ENCODE data around the gene HDGFL3.

DNA sequence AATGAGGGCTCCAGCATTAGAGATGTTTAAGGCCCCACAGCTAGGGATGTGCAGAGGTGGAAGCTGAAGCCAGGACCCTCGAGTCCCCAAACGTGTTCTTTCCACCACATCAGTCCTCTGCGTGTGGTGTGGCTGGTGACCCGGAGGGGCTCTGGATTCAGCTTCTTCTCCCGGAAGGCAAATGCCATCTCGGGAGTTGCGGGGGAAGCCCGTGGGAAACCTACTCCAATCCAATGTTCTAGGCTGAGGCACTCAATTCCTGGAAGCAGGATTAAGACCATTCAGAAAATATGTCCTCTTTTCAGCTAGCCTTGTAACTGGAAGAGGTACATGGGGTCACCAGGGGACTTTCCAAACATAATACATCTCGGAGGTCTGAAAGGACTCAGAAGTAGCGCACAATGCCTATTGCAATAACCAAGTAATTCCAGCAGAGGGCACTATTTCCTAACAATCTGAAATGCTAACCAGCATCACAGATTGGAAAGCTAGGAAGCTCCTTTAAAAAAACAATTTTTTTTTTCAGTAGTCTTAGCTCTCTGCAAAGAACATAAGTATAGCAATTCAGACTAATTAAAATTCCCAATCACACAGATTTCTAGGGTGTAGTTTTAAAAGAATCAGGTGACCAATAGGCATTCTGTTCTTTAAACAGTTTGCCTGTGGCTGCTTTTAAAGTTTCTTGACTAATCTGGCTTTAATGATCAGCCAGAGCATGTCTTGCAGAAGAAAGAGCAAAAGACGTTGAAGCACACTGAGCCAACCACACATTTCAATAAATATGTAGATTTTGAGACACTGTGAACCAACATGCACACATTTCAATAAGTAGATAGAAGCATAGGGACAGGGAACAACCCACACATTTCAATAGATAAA, 40.8 kb upstream of the HDGFL3 start:
- TF ChIP-seq, protein P1, sequence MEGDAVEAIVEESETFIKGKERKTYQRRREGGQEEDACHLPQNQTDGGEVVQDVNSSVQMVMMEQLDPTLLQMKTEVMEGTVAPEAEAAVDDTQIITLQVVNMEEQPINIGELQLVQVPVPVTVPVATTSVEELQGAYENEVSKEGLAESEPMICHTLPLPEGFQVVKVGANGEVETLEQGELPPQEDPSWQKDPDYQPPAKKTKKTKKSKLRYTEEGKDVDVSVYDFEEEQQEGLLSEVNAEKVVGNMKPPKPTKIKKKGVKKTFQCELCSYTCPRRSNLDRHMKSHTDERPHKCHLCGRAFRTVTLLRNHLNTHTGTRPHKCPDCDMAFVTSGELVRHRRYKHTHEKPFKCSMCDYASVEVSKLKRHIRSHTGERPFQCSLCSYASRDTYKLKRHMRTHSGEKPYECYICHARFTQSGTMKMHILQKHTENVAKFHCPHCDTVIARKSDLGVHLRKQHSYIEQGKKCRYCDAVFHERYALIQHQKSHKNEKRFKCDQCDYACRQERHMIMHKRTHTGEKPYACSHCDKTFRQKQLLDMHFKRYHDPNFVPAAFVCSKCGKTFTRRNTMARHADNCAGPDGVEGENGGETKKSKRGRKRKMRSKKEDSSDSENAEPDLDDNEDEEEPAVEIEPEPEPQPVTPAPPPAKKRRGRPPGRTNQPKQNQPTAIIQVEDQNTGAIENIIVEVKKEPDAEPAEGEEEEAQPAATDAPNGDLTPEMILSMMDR (IDR thresholded peaks at IDR 0.05) = peak; percentile 98
- TF ChIP-seq EZH2 (IDR thresholded peaks at IDR 0.05; ENCODE audit: borderline replicate concordance, insufficient read depth, low read depth, low read length, poor library complexity, severe bottlenecking) = no peak
